ENCODE measurements around the gene IGF2BP2. TPM values are rescaled to one million over a fixed set of nuclear protein-coding genes. Genes with fewer than 3 reads are reported as not detected.

The IGF2BP2 gene
- total and polyA plus RNA-seq, 9 of the 15 experiments (the other 6 are each of a cell fraction or from before 2014, with no cell fraction given) = 3.2 to 59.6 (median 30.5) TPM

DNA sequence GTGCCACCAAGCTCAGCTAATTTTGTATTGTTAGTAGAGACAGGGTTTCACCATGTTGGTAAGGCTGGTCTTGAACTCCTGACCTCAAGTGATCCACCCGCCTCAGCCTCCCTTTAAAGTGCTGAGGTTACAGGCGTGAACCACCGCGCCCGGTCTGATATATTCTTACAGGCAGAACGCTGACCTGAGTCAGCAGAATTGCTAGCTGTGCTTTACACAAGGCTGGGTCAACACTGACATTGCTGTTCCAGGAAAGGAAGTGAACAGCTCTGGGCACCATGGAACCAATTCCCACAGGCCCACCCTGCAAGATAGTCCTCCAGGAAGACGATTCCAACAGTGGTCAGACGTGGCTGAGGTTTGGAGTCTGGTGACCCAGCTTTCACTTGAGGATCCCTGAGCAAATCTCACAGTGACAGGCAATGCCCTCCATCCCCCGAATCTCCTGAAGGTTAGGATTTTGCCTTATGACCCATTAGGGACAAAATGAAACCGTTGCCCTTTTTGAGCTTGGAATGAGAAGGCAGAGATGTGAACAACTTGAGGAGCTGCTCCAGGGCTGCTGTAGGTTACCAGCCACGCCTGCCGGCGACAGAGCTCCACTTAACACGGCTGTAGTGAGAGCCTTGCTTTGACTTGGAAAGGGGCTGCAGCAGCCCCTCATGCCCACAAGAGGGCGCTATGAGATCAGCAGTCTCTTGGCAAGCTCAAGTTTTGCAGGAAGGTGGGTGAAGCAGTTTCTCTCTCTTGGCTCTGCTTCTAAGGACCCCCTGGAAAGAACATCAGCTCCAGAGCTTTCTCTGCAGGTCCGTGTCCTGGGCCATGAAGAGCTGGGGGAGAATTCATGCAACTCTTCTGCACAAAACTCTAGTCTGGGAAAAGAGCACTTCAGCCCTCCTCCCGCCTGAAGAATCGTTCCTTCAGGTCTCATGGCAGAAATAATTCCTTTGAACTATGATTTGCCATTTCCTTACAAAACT is 164.6 kb downstream of the IGF2BP2 start (continued):
- TF ChIP-seq, protein P1, sequence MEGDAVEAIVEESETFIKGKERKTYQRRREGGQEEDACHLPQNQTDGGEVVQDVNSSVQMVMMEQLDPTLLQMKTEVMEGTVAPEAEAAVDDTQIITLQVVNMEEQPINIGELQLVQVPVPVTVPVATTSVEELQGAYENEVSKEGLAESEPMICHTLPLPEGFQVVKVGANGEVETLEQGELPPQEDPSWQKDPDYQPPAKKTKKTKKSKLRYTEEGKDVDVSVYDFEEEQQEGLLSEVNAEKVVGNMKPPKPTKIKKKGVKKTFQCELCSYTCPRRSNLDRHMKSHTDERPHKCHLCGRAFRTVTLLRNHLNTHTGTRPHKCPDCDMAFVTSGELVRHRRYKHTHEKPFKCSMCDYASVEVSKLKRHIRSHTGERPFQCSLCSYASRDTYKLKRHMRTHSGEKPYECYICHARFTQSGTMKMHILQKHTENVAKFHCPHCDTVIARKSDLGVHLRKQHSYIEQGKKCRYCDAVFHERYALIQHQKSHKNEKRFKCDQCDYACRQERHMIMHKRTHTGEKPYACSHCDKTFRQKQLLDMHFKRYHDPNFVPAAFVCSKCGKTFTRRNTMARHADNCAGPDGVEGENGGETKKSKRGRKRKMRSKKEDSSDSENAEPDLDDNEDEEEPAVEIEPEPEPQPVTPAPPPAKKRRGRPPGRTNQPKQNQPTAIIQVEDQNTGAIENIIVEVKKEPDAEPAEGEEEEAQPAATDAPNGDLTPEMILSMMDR (IDR thresholded peaks at IDR 0.05 in 2 of 3, conservative IDR thresholded peaks at IDR 0.05 in 1 of 3; ENCODE audit: insufficient read depth in 2 of 3, low read depth in 1 of 3, low read length in 3 of 3) = peak; percentile 94 to 98 (median 95)
- TF ChIP-seq, protein P2, sequence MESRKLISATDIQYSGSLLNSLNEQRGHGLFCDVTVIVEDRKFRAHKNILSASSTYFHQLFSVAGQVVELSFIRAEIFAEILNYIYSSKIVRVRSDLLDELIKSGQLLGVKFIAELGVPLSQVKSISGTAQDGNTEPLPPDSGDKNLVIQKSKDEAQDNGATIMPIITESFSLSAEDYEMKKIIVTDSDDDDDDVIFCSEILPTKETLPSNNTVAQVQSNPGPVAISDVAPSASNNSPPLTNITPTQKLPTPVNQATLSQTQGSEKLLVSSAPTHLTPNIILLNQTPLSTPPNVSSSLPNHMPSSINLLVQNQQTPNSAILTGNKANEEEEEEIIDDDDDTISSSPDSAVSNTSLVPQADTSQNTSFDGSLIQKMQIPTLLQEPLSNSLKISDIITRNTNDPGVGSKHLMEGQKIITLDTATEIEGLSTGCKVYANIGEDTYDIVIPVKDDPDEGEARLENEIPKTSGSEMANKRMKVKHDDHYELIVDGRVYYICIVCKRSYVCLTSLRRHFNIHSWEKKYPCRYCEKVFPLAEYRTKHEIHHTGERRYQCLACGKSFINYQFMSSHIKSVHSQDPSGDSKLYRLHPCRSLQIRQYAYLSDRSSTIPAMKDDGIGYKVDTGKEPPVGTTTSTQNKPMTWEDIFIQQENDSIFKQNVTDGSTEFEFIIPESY (CRISPR knock-in tag; IDR thresholded peaks at IDR 0.05) = peak; percentile 37; the same call in 1 of the 2 replicates
- TF ChIP-seq NBN (IDR thresholded peaks at IDR 0.05; ENCODE audit: low read depth) (no peak), ZNF316 (IDR thresholded peaks at IDR 0.05) (peak; percentile 99), CXXC5 (CRISPR knock-in tag; IDR thresholded peaks at IDR 0.05) (no peak), TAF7 (tag; IDR thresholded peaks at IDR 0.05) (no peak), PTTG1 (tag; IDR thresholded peaks at IDR 0.05; ENCODE audit: low read depth) (no peak), MAFG (tag; conservative IDR thresholded peaks at IDR 0.05) (peak; percentile 94), ZNF239 (CRISPR knock-in tag; IDR thresholded peaks at IDR 0.05) (no peak), MEIS2 (IDR thresholded peaks at IDR 0.05; ENCODE audit: partially characterized antibody) (no peak), TARDBP (IDR thresholded peaks at IDR 0.05) (no peak), MYBL2 (IDR thresholded peaks at IDR 0.05; ENCODE audit: low read depth) (no peak), MYBL2 (CRISPR knock-in tag; IDR thresholded peaks at IDR 0.05; ENCODE audit: borderline replicate concordance) (no peak), NONO (IDR thresholded peaks at IDR 0.05; ENCODE audit: low read depth in 2 of 2, low read length in 1 of 2) (0 out of 4 replicates have a peak, but pooled peaks of 1 of the 2 experiments have one; percentile 46), NCOR1 (IDR thresholded peaks at IDR 0.05) (no peak)
- TF ChIP-seq, protein P3, sequence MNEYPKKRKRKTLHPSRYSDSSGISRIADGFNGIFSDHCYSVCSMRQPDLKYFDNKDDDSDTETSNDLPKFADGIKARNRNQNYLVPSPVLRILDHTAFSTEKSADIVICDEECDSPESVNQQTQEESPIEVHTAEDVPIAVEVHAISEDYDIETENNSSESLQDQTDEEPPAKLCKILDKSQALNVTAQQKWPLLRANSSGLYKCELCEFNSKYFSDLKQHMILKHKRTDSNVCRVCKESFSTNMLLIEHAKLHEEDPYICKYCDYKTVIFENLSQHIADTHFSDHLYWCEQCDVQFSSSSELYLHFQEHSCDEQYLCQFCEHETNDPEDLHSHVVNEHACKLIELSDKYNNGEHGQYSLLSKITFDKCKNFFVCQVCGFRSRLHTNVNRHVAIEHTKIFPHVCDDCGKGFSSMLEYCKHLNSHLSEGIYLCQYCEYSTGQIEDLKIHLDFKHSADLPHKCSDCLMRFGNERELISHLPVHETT (CRISPR knock-in tag; conservative IDR thresholded peaks at IDR 0.05 in 1 of 2, IDR thresholded peaks at IDR 0.05 in 1 of 2) = no peak
- TF ChIP-seq, protein P4, sequence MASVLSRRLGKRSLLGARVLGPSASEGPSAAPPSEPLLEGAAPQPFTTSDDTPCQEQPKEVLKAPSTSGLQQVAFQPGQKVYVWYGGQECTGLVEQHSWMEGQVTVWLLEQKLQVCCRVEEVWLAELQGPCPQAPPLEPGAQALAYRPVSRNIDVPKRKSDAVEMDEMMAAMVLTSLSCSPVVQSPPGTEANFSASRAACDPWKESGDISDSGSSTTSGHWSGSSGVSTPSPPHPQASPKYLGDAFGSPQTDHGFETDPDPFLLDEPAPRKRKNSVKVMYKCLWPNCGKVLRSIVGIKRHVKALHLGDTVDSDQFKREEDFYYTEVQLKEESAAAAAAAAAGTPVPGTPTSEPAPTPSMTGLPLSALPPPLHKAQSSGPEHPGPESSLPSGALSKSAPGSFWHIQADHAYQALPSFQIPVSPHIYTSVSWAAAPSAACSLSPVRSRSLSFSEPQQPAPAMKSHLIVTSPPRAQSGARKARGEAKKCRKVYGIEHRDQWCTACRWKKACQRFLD (CRISPR knock-in tag; IDR thresholded peaks at IDR 0.05) = no peak
- TF ChIP-seq, protein P5, sequence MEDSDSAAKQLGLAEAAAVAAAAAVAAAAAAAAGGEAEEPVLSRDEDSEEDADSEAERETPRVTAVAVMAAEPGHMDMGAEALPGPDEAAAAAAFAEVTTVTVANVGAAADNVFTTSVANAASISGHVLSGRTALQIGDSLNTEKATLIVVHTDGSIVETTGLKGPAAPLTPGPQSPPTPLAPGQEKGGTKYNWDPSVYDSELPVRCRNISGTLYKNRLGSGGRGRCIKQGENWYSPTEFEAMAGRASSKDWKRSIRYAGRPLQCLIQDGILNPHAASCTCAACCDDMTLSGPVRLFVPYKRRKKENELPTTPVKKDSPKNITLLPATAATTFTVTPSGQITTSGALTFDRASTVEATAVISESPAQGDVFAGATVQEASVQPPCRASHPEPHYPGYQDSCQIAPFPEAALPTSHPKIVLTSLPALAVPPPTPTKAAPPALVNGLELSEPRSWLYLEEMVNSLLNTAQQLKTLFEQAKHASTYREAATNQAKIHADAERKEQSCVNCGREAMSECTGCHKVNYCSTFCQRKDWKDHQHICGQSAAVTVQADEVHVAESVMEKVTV (CRISPR knock-in tag; IDR thresholded peaks at IDR 0.05) = peak; percentile 71
